ENCODE data around the gene CAPN2.

The CAPN2 gene

DNA sequence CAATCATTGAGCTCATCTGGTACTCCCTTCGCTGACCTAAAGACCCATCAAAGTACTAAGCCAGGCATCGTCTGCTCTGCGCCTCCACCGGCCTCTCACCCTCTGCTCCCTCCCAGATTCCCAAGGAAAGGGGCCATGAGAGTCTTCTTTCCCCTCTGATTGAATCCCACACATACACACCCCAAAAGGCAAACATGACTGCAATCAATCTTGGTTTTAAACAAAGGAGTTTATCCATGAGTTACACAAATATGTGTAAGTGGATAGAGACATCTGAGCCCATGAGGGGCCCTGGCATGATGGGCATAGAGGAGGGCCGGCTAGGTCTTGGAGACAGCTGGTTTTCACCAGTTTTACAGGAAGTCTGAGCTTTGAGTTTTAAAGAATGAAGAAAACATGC, 50.9 kb downstream of the CAPN2 start:
- DNase-seq: no peak

DNA sequence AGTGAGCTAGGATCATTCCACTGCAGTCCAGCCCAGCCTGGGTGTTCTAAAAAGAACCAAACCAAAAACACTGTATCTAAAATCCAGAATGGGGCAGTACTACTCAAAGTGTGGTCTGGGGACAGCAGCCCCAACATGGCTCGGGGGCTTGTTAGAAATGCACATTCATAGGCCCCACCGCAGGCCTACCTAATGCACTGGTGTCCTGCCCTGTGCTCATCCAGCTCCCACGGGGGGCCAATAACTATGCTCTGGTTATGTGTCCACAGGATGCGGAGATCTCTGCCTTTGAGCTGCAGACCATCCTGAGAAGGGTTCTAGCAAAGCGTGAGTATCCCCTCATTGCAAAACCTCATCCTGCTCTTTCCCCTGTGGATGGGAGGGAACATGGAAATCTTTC, 51.5 kb downstream of the CAPN2 start:
- no peak for DNase-seq

DNA sequence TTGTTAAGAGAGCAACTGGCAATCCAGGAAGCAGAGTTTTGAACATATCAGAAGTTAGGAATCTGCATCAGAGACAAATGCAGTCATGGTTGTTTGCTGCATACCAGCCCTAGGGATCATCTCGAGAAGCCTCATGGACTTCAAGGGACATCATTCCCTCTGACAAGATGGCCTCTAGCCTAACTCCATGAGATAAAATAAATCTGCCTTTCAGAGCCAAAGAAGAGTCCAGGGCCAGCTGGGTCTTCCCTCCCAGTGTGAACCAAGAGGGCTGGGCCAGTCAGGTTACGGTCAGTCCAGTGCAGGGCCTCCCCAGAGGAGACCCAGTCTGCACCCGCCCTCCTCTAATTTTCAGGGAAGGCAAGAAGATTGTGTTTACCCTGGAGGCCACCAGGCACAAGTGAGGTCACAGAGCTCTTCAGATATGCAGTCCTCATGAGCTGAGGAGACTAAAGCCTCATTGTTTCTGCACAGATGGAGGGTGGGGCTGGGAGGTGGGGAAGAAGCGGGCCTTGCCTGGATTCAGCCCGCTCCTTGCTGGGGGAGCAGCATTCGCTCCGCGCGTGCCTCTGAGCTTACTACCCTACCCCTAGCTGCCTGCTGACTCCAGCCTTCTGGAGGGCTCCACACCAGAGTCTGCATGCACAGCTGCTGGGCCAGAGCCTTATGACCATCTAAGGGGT, 52.8 kb downstream of the CAPN2 start:
- peak; percentile 49 for DNase-seq

DNA sequence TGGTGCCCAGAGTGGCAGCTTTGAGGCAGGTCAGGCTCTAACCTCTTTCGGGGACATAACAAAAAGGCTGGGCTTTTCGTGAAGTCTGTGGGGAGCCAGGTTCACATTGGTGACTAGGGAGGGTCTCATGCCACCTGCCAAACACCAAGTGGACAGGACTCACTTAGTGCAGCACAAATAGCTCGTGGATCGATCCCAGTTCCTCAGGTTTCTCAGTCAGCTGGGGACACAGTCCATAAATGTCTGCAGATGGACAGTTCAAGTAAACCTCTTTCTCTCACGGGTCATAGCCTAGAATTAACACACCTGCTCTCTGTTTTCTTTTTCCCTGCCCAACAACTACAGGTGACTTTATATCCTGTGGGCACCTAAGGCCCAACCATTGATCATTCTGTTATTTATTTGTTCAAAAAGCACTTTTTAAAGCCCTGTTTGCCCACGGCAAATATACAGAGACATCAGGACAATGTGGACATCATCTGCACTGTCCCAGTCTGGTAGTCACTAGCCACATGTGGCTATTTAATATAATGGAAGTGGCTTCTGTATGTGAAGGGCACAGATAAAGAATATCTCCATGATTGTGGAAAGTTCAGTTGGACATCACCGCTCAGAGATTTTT, 53.5 kb downstream of the CAPN2 start:
- peak; percentile 61 for DNase-seq

DNA sequence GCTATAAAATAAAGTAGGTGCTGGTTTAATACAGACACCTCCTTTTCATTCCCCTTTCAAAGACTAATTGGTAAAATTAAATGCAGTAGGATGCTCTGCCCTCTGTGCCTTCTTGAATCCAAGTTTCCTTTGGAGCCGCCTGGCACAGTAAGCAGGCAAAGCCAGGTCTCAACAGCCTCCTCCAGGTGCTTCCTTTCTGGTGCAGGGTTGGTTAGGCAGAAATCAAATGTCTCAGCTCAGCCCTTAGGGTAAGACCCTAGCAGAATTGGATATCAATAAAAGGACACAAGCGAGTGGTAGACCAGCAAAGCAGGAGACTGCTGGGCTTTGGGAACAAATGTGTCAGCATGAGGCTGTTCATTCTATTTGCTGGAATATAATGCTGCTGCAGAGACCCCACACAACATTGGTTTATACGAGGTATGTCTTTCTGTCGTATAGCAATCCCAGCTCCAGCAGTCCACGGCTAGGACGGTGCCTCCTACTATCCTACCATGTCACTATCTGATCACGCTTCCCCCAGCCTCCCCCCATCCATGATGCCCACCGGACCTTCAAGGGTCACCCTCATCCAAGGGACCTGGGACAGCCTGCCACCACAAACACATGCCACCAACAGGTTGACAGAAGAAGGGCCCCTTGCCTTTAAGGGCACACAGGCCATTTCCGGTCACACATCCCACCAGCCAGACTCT, 58.4 kb downstream of the CAPN2 start:
- DNase-seq: no peak

DNA sequence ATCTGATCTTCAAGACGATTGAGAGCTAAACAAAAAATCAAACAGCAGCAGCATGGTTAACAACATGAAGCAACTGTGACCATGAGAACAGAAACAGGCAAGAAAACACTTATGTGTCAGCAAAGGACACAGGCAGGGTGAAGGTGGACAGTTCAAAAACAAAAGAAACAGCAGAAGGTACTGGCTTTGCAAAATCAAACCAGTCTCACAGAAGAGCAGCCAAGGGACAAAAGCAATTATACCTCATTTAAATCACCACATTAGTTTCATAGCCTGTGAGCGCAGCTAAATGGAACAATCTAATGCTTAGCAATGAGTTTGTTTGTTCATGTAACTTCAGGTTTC, 59.1 kb downstream of the CAPN2 start:
- no peak for DNase-seq

DNA sequence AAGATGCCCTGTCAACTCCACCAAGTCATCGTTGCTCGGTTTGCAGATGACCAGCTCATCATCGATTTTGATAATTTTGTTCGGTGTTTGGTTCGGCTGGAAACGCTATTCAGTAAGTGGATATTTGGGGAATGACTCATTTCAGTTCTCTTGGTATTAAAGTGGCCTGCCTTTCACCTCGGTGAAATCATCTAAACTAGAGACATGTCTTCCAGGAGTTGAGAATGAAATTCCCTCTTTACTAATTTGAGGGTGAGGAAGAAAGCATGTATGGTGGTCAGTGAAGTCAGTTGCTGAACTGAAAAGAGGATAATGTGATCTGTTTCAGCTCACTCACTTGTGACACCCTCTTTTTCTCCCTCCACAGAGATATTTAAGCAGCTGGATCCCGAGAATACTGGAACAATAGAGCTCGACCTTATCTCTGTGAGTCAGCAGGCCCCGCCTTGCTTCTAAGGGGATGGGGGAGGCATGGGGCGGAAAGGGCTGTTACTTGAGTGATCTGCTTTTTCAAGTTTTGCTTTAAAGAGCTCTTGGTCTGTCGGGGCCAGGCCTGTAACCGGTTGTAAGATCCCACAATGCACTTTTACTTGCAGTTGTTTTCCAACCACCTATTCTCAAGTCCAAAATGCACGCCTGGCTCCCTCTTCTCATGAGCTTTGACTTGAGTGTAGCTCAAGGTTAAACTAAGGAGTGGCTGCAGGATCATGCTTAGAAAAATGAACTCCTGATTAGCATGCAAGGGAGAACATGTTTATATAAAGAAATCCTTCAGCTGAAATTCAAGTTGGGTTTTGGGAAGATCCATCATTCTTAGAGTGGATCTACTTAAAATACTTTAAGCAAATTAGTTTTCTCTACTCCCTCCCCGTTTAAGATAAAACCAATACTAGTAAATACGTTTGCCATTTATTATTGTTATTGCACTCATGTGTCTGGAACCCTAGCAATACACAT, 59.8 kb downstream of the CAPN2 start:
- DNase-seq: no peak

DNA sequence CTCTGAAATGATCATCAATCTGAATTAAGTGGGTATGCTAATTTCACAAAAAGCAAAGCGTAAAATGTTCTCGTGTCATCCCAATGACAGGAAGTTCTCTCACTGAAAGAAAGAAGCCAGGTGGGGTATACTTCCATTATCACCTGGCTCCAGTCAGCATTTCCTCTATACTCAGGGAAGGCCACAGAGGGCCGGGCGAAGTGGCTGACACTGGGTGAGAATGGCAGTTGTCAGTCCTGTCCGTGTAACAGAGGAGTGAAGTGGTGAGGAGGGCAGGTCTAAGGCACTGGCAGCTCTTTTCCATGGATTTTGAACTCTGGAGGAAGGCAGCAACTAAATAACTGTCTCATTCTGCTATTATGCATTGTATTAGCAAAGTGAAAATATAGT, 60.4 kb downstream of the CAPN2 start:
- no peak for DNase-seq

DNA sequence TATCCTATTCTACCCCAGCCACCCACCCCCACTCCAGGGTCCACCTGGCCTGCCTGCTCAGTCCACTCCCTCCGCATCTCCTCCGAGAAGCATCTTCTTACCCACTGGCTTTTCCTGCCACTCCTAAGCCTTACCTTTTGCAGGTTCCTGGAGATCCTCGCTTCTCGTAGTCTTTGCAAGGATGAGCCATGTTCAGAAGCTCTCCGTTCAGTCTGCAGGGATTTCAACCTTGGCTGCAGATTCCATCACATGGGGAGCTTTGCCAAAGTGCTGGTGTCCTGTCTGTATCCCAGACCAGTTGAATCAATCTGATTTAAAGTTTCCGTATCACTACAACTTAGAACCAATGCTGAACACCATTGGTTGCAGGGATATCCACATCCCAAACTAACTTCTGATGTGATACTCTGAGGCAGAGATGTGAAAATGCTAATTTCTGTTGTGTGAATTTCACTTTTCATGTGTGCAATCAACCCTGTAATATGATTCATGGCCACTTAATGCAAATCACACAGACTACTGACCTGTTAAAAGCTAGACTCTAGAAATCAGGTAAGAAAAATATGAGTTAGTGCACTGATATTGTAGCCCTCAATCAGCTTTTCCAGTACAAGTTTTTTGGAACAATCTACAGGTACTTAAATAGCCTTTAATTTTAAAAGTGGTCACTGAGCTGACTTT, 61.9 kb downstream of the CAPN2 start:
- DNase-seq: no peak

DNA sequence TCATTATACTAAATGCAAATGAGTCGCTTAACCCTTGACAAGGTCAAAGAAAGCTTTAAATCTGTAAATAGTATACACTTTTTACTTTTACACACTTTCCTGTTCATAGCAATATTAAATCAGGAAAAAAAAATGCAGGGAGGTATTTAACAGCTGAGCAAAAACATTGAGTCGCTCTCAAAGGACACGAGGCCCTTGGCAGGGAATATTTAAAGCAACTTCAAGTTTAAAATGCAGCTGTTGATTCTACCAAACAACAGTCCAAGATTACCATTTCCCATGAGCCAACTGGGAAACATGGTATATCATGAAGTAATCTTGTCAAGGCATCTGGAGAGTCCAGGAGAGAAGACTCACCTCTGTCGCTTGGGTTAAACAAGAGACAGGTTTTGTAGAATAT, 62.7 kb downstream of the CAPN2 start:
- DNase-seq: no peak

DNA sequence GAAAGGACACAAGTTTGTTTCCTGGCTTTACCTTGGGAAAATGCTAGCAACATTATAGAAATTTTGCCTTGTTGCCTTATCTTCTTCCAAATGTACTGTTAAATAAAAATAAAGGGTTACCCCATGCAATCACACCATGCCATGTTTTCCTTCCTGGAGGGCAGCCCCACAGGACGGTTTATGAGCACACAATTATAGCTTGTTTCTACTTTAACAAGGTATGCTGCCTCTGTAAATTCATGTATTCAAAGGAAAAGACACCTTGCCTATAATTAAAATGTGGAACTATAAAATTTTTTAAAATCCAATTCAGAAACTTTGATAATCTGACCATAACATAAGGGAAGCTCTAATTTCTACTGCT, 63.4 kb downstream of the CAPN2 start:
- no peak for DNase-seq

DNA sequence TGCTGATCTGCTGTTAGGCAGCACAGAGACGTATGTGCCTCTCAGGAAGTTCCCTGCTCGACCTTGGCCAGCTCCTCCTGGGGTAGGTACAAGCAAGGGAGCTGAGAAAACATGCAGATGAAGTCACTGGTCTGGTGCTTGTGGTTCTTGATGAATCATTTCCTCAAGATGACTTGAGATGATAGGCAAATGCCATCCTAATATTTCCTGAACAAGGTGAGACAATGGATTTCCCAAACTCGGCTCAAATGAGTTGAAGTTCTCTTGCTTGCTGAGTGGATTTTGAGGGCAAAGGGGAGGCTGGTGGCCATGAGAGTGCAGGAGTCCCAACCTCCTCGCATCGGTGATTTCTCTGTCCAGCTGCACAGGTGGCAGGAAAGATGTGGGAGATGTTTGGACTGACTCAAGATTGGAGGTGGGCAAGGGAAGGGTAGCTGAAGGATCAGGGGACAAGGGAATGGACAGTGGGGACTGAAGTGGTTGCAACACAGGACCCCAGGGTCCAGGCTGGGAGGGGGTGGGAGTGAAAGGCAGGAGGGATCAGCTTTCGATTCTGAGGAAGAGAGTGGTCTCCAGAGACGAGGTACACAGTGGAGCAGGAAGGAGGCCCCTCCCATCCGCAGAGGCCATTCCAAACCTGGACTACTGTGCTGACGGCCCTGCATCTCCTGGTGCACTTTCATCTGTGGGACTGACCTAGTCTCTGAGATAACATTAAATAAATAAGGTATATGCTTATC, 63.9 kb downstream of the CAPN2 start:
- no peak for DNase-seq

DNA sequence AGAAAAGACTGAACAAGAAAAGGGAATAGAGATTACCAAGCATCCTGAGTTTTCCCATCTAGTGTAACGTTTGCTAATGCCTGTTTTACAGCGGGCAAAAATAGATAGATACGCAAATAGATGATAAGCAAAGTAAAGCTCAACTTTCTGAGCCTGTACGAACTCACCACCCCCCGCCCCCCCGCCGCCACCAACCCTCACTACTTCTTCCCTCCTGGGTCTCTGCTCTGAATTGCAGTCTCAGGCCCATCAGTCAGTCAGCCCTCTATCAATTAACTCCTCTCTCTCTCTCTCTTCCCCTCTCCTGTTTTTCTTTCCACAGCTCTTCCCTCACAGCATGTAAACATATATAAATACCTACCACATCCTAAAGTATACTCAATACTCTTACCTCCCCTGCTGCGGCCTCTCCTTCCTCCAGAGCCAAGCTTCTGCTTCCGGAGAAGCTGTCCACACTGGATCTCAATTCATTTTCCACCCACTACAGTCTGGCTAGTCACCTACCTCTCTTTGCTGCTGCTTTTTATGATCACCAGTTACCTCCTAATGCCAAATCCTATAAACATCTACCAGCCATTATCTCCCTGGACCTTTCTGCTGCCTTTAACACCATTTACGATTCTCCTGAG, 64.6 kb downstream of the CAPN2 start:
- no peak for DNase-seq

DNA sequence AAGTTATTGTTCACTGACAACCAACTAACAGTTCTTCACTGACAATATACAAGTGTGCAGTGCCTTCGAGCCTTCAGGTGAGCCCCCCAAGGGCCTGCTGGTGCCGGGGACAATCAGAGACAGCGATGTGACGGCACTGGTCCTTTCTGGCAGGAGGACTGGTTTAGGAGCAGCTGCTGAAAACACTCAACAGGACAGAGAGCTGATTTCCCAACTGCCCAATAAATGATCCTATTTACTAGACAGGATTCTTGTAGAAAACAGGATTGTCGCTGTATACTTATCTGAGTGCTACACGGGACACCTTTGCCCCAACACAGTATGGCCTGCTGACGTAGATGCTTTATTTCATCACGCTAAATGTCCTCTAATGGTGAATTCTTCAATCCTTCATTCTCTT, 68.0 kb downstream of the CAPN2 start:
- DNase-seq: no peak

DNA sequence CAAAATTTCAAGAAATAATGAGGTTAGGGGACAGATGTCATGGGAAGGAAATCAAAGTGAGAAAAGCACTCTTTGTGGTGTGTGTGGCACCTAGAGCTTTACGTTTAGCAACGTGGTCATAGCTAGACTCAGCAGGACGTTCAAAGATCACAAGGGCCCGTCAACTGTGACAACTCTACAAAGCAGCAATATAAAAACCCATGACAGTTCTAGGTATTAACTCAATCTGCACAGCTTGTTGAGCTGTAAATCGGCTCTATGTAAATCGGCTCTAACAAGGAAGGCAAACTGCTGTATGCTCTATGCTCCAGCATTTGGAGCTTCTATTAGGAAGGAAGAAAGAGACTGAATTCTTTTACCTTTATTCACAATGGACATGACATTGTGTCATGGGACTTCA, 68.6 kb downstream of the CAPN2 start:
- no peak for DNase-seq

DNA sequence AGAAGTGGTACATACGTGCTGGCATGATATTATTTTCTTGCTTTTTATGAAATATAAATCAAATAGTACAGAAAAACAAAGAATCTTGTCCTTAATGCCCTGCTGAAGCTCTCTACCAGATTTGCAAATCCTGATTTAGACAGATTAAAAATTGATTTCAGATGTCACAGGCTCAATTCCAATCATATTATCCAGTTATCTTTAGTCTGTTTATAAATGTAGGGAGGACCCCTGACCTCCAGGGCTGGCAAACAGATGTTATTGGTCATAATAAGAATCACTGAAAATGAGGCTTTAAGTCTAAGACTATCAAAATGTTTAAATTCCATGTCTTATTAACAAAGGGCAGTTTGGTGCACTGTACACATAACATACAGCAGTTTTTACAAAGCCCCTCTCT, 71.3 kb downstream of the CAPN2 start:
- DNase-seq: no peak

DNA sequence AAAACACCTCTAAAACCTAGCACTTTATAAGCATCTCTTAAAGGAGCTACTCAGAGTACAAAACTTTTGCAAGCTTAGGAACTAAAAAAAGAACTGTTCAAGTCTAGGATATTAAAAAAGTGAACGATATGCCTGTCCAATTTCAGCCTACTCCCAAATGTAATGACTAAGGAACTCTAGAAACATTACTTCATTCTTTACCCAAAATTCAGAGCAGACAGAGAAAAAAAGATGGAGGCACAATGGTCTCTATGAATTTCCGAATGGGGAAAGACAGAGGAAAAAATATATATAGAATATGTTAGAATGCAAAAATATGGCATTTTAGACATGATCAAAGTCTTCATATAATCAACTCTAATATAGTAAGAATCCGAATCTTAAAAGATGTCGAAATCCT, 72.2 kb downstream of the CAPN2 start:
- no peak for DNase-seq

DNA sequence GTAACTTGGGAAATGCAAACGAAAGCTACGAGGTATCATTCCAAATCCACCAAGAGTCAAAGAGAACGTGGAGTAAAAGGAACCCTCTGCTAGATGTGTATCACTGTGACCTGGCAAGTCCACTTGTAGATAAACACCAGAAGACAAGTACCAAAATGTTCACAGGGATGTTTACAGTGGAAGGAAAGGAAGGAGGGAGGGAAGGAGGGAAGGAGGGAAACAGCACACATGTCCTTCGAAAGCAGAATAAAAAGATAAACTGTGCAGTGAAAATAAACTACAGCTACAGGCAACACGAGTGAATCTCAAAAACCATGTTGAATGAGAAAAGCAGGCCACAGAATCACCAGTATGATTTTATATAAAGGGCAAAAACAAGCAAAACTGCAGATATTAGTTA, 73.5 kb downstream of the CAPN2 start:
- no peak for DNase-seq

DNA sequence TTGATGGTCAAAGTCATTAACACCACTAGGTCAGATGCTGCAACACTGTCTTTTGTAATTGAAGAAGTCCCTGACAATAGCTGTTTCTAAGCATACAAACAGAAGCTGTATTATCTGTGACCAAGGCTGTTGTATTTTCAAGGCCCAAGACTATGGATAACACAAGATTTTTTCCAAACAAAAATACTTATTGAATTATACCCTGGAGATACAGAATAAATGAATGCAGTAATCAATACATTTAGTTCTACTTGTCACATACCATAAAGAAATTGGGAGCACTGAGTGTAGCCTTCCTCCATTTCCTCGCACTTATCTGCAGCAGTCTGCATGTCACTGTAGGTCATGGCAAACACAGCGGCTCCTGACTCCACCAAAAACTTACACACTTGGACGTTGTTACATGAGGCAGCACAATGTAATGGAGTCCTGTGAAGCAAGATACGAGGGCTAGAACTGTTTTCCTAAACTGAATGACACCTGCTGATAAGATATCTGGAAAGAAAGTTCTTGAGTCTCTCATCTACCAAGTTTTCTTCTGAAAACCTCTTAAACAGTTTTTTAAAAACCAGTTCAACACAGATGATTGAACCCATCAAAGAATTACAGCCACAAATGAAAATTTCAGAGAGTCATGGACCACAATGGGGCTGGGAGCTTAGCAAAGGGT, 76.5 kb downstream of the CAPN2 start:
- no peak for DNase-seq

DNA sequence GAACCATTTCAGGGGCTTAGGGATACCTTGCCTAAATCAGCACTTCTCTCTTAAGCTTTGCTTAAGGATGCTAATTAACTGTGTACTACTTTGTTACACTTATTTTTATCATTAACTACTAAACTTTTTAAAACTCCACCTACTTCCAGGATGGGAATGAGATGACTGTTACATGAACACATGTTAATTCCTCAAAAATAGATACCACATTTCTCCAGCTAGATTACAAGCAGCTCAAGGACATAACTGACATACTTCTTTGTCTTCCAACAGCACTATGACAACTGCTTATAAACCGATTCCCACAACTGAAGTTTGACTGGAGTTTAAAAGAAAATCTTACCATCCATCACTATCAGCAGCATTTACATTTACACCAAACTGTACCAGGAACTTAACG, 79.7 kb downstream of the CAPN2 start:
- DNase-seq: no peak

DNA sequence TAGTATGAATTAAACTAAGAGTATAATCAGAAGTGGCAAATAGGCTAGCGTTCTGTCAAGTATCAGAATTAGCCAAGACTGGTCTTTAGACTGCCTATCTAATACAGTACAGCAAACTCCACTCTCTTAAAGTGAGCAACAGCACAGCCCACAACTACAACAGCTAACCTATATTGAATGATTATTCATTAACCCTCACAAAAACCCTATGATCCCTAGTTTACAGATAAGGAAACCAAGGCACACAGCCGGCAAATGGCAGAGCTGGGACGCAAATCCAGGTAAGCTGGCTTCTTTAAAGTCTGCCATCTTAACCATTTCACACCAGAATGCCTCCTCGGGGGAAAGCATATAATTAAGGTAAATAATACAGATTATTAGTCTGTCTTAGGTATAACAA, 81.4 kb downstream of the CAPN2 start:
- DNase-seq: no peak
